PC-3 (cell line): ENCODE data around the gene QSER1. TPM values are rescaled to one million over a fixed set of nuclear protein-coding genes. Genes with fewer than 3 reads are reported as not detected.

Experiments used
- ATAC-seq: fragments of 200-7000 bp; cut with Tn5 transposase; 2 replicates; pipeline ENCODE4 v1.9.1; 2020; ENCODE audit warnings: mild to moderate bottlenecking, moderate library complexity
- BruUV-seq: library from RNA; stranded (reverse); fragments of 400-500 nt; replicated peaks from 2 replicates; lab custom pipeline; 2021; lab: Mats Ljungman, UMichigan
- CTCF ChIA-PET: fragments of 300-600 bp; sonication (Branson Sonifier 250); formaldehyde crosslinking; loops from one replicate; lab custom pipeline; 2022; ENCODE audit warnings: antibody characterized with exemption; lab: Charles Lee
- POLR2A ChIA-PET: fragments of 300-600 bp; sonication (Branson Sonifier 250); formaldehyde crosslinking; loops from one replicate; lab custom pipeline; 2022; ENCODE audit warnings: antibody characterized with exemption; ENCODE audit not compliant: unreplicated experiment; lab: Charles Lee
- DNase-seq: peaks from one replicate; pipeline ENCODE4 v3.0.0-alpha.2; 2015
- H2AFZ ChIP-seq: fragments of 300-600 bp; sonication (generic); 2 replicates; pipeline ENCODE4 v1.6.0; 2016; ENCODE audit warnings: antibody characterized with exemption, low read length
- H3F3A ChIP-seq: fragments of 300-600 bp; sonication (generic); one replicate; pipeline ENCODE4 v1.6.0; 2017; ENCODE audit warnings: antibody characterized with exemption, low read length, control low read depth, mild to moderate bottlenecking; ENCODE audit not compliant: unreplicated experiment
- H3K27ac ChIP-seq: fragments of 300-600 bp; sonication (generic); 2 replicates; pipeline ENCODE4 v1.5.1; 2016; ENCODE audit warnings: mild to moderate bottlenecking, low read length
- H3K27me3 ChIP-seq: fragments of 300-600 bp; sonication (generic); 2 replicates; pipeline ENCODE4 v1.6.1; 2016; ENCODE audit warnings: low read length, mixed read lengths
- H3K36me3 ChIP-seq: fragments of 300-600 bp; sonication (generic); 2 replicates; pipeline ENCODE4 v1.6.1; 2016; ENCODE audit warnings: low read depth, mixed run types, low read length, mixed read lengths
- H3K4me1 ChIP-seq: fragments of 300-600 bp; sonication (generic); 2 replicates; pipeline ENCODE4 v1.5.1; 2016; ENCODE audit warnings: low read length; ENCODE audit not compliant: insufficient read depth
- H3K4me2 ChIP-seq: fragments of 300-600 bp; sonication (generic); 2 replicates; pipeline ENCODE4 v1.6.0; 2016; ENCODE audit warnings: low read length
- H3K4me3 ChIP-seq: fragments of 300-600 bp; sonication (generic); 2 replicates; pipeline ENCODE4 v1.5.1; 2016; ENCODE audit warnings: mild to moderate bottlenecking, low read length, mixed read lengths
- H3K79me2 ChIP-seq: fragments of 300-600 bp; sonication (generic); 2 replicates; pipeline ENCODE4 v1.6.1; 2017; ENCODE audit warnings: low read length, mixed read lengths
- H3K9ac ChIP-seq: fragments of 300-600 bp; sonication (generic); 2 replicates; pipeline ENCODE4 v1.6.0; 2016; ENCODE audit warnings: mild to moderate bottlenecking, low read length
- H3K9me2 ChIP-seq: fragments of 300-600 bp; sonication (generic); replicated peaks from 2 replicates; pipeline ENCODE4 v1.6.1; 2016; ENCODE audit warnings: mixed run types, low read length, mixed read lengths
- H3K9me3 ChIP-seq: fragments of 300-600 bp; sonication (generic); 2 replicates; pipeline ENCODE4 v1.6.1; 2016; ENCODE audit warnings: low read length, mixed read lengths
- H4K20me1 ChIP-seq: fragments of 300-600 bp; sonication (generic); 2 replicates; pipeline ENCODE4 v1.6.1; 2016; ENCODE audit warnings: low read length, mixed read lengths
- EZH2 ChIP-seq: fragments of 300-600 bp; sonication (generic); IDR thresholded peaks from one replicate; pipeline ENCODE4 v1.6.1; 2017; ENCODE audit warnings: antibody characterized with exemption, mild to moderate bottlenecking, low read length; ENCODE audit not compliant: unreplicated experiment
- EZH2phosphoT487 ChIP-seq: fragments of 300-600 bp; sonication (generic); IDR thresholded peaks from 2 replicates; pipeline ENCODE4 v1.6.1; 2018; ENCODE audit warnings: mild to moderate bottlenecking, antibody characterized with exemption, low read length, borderline replicate concordance
- intact Hi-C: fragments of 100-400 bp; cut with micrococcal nuclease; formaldehyde crosslinking; loops from 2 replicates; pipeline ENCODE4 v1.9.0; 2023
- total RNA-seq: library from RNA; depleted of rRNA; stranded (reverse); fragments of >200 nt; gene quantifications from 2 replicates; pipeline ENCODE4 v1.2.3, GENCODE V29; 2014
- TF ChIP-seq, protein P1 (sequence below): fragments of 300-600 bp; sonication (generic); conservative IDR thresholded peaks from 2 replicates; pipeline ENCODE4 v1.5.1; 2017; ENCODE audit warnings: antibody characterized with exemption, low read depth, mild to moderate bottlenecking, low read length

QSER1 gene
- total RNA-seq, 1 experiment from 2014 or later = 19.4 TPM

DNA sequence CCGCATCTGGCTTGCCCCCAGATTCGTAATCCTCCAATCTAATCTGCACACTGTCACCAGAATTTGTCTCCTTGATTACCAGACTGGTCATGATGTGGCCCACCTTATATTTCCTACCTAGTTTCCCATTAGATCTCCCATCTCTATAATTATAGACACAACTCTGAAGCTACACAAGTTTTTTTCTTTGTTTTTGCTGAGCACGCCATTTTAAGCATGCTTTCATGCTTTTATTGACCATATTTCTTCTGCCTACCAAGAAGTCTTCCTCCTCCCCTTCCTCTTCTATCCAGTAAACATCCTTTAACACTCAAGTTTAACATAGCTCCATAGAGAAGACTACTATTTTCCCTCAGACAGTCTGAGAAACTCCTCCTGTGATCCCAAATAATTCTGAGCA lies 98.8 kb downstream of the QSER1 start:
- Histone ChIP-seq H3K4me2 (no peak overlapping the region), H3K4me3 (no peak overlapping the region), H3K27me3 (no peaks in the 10 kb centered on the region), H3K79me2 (no peaks in the 10 kb centered on the region), H3K36me3 (no peaks in the 10 kb centered on the region), H3K9me2 (no peaks in the 10 kb centered on the region), H3K9me3 (no peaks in the 10 kb centered on the region), H2AFZ (no peak overlapping the region), H3F3A (no peaks in the 10 kb centered on the region), H3K9ac (no peak overlapping the region), H3K27ac (no peak overlapping the region), H3K4me1 (no peaks in the 10 kb centered on the region), H4K20me1 (no peaks in the 10 kb centered on the region)
- ChIA-PET POLR2A (no interaction called here), CTCF (no interaction called here)
- DNase-seq (no peak), ATAC-seq (no peak)
- intact Hi-C loops = no loop called here
- no TSS peak for BruUV-seq
- TF ChIP-seq, protein P1, sequence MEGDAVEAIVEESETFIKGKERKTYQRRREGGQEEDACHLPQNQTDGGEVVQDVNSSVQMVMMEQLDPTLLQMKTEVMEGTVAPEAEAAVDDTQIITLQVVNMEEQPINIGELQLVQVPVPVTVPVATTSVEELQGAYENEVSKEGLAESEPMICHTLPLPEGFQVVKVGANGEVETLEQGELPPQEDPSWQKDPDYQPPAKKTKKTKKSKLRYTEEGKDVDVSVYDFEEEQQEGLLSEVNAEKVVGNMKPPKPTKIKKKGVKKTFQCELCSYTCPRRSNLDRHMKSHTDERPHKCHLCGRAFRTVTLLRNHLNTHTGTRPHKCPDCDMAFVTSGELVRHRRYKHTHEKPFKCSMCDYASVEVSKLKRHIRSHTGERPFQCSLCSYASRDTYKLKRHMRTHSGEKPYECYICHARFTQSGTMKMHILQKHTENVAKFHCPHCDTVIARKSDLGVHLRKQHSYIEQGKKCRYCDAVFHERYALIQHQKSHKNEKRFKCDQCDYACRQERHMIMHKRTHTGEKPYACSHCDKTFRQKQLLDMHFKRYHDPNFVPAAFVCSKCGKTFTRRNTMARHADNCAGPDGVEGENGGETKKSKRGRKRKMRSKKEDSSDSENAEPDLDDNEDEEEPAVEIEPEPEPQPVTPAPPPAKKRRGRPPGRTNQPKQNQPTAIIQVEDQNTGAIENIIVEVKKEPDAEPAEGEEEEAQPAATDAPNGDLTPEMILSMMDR = no peak
- TF ChIP-seq EZH2 (no peak), EZH2phosphoT487 (no peak)

DNA sequence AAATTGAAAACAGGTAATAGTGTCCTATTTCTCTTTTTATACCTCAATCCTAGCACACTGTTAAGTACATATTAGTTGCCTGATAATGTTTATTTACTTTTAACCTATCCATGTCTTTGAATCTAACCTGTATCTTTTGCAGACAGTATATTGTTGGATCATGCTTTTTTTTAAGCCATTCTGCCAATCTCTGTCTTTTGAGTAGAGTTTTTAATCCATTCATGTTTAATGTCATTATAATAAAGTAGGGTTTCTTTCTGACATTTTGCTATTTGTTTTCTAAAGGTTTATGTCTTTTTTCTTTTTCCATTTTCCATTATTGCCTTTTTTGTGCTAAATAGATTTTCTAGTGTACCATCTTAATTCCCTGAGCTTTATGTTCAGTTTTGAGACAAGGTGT lies 99.3 kb downstream of the QSER1 start:
- no peak for ATAC-seq
- intact Hi-C loops = no loop called here
- Histone ChIP-seq H3K4me1 (no peaks in the 10 kb centered on the region), H3K9me2 (no peaks in the 10 kb centered on the region), H2AFZ (no peak overlapping the region), H3K9me3 (no peaks in the 10 kb centered on the region), H3K27me3 (no peaks in the 10 kb centered on the region), H3F3A (no peaks in the 10 kb centered on the region), H3K4me2 (no peak overlapping the region), H4K20me1 (no peaks in the 10 kb centered on the region), H3K27ac (no peak overlapping the region), H3K4me3 (no peak overlapping the region), H3K36me3 (no peaks in the 10 kb centered on the region), H3K79me2 (no peaks in the 10 kb centered on the region), H3K9ac (no peak overlapping the region)
- no TSS peak for BruUV-seq
- ChIA-PET CTCF (no interaction called here), POLR2A (no interaction called here)
- no peak for TF ChIP-seq EZH2phosphoT487
- no peak for TF ChIP-seq EZH2
- TF ChIP-seq, protein P1 = no peak
- no peak for DNase-seq

DNA sequence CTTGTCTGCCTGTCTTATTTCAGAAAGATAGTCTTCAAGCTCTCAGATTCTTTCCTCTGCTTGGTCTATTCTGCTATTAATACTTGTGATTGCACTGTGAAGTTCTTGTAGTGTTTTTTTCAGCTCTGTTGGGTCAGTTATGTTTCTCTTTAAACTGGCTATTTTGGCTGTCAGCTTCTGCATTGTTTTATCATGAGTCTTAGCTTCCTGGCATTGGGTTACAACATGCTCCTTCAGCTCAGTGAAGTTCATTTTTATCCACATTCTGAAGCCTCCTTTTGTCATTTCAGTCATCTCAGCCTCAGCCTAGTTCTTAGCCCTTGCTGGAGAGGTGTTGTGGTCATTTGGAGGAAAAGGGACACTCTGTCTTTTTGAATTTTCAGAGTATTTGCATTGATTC lies 107.6 kb downstream of the QSER1 start:
- ChIA-PET POLR2A (interaction anchor here (0.6 kb wide), 1 partner anchor 44 kb away, joined by 5 read pairs; no protein-coding TSS in a partner anchor), CTCF (no interaction called here)
- Histone ChIP-seq H3K9ac (no peak overlapping the region), H3K4me3 (no peak overlapping the region), H3K27me3 (no peaks in the 10 kb centered on the region), H3K79me2 (no peaks in the 10 kb centered on the region), H2AFZ (no peak overlapping the region; the same call in 1 of the 2 replicates), H3K4me1 (peaks cover 13% of the 10 kb centered on the region), H4K20me1 (no peaks in the 10 kb centered on the region), H3K9me3 (no peaks in the 10 kb centered on the region), H3F3A (no peaks in the 10 kb centered on the region), H3K27ac (no peak overlapping the region), H3K4me2 (peak overlapping the region; percentile 32; the same call in 1 of the 2 replicates), H3K9me2 (no peaks in the 10 kb centered on the region), H3K36me3 (no peaks in the 10 kb centered on the region)
- intact Hi-C loops = no loop called here
- TF ChIP-seq EZH2phosphoT487 = no peak
- no peak for TF ChIP-seq EZH2
- TF ChIP-seq, protein P1 = no peak
- BruUV-seq = no TSS peak
- DNase-seq (peak; percentile 57), ATAC-seq (peak; percentile 82)
